ACC112 (cell line): ENCODE results near the gene PARP8.
"Not testable (repeated sequence)": the region's sequence is repeated elsewhere in the genome, so short reads cannot be mapped to it uniquely, and the experiment has no call there.

ENCODE experiments used
- H2AFZ ChIP-seq: fragments of 200-600 bp; sonication (generic); one replicate; pipeline ENCODE4 v1.6.0; 2017; ENCODE audit warnings: antibody characterized with exemption, low read length; ENCODE audit not compliant: unreplicated experiment
- H3K27ac ChIP-seq: fragments of 200-600 bp; sonication (generic); 2 replicates; pipeline ENCODE4 v1.5.1; 2014; ENCODE audit warnings: low read depth, mild to moderate bottlenecking, antibody characterized with exemption, low read length, moderate library complexity
- H3K27me3 ChIP-seq: fragments of 200-600 bp; sonication (generic); 2 replicates; pipeline ENCODE4 v1.6.1; 2014; ENCODE audit warnings: mild to moderate bottlenecking, antibody characterized with exemption, low read length, moderate library complexity, mixed read lengths; ENCODE audit not compliant: insufficient read depth
- H3K36me3 ChIP-seq: fragments of 200-600 bp; sonication (generic); 2 replicates; pipeline ENCODE4 v1.6.1; 2016; ENCODE audit warnings: mild to moderate bottlenecking, antibody characterized with exemption, low read length, moderate library complexity, mixed read lengths; ENCODE audit not compliant: insufficient read depth
- H3K4me1 ChIP-seq: fragments of 200-600 bp; sonication (generic); one replicate; pipeline ENCODE4 v1.6.1; 2016; ENCODE audit warnings: low read length, mixed read lengths; ENCODE audit not compliant: insufficient read depth, unreplicated experiment, control insufficient read depth
- H3K4me3 ChIP-seq: fragments of 200-600 bp; sonication (generic); 2 replicates; pipeline ENCODE4 v1.5.1; 2014; ENCODE audit warnings: mild to moderate bottlenecking, low read depth, low read length
- H3K79me2 ChIP-seq: fragments of 200-600 bp; sonication (generic); one replicate; pipeline ENCODE4 v1.6.0; 2016; ENCODE audit warnings: low read length; ENCODE audit not compliant: control insufficient read depth, unreplicated experiment, insufficient read depth

The PARP8 gene

GRCh38 chr5:50811746-50812145, 145.3 kb downstream of the PARP8 start:
- H3K4me3 ChIP-seq, H3K79me2 ChIP-seq, H3K27ac ChIP-seq, H2AFZ ChIP-seq, H3K27me3 ChIP-seq, H3K36me3 ChIP-seq, H3K4me1 ChIP-seq: not testable (repeated sequence)

GRCh38 chr5:50813691-50814090, 147.3 kb downstream of the PARP8 start:
- H3K27ac ChIP-seq: no peak overlapping the region
- H3K27me3 ChIP-seq: no peaks in the 10 kb centered on the region
- H3K4me1 ChIP-seq: no peaks in the 10 kb centered on the region
- no peaks in the 10 kb centered on the region for H3K36me3 ChIP-seq
- no peak overlapping the region for H2AFZ ChIP-seq
- no peak overlapping the region for H3K4me3 ChIP-seq
- no peaks in the 10 kb centered on the region for H3K79me2 ChIP-seq

GRCh38 chr5:50814556-50814955, 148.1 kb downstream of the PARP8 start:
- Histone ChIP-seq H3K27ac (no peak overlapping the region), H3K4me1 (no peaks in the 10 kb centered on the region), H3K27me3 (no peaks in the 10 kb centered on the region), H3K4me3 (no peak overlapping the region), H3K36me3 (no peaks in the 10 kb centered on the region), H3K79me2 (no peaks in the 10 kb centered on the region), H2AFZ (no peak overlapping the region)

- peaks cover 11% of the 10 kb centered on the region; the same call in 1 of the 2 replicates for H3K36me3 ChIP-seq
- H3K79me2 ChIP-seq: no peaks in the 10 kb centered on the region
- no peak overlapping the region for H3K4me3 ChIP-seq
- no peak overlapping the region for H2AFZ ChIP-seq
- H3K4me1 ChIP-seq: no peaks in the 10 kb centered on the region
- no peak overlapping the region for H3K27ac ChIP-seq
- no peaks in the 10 kb centered on the region for H3K27me3 ChIP-seq
Measured at GRCh38 chr5:50822046-50822445, 155.6 kb downstream of the PARP8 start.

GRCh38 chr5:50822761-50823160, 156.3 kb downstream of the PARP8 start:
- H3K4me3 ChIP-seq: no peak overlapping the region
- H3K79me2 ChIP-seq: no peaks in the 10 kb centered on the region
- H3K36me3 ChIP-seq: peaks cover 14% of the 10 kb centered on the region; the same call in 1 of the 2 replicates
- H3K27ac ChIP-seq: no peak overlapping the region
- H3K27me3 ChIP-seq: no peaks in the 10 kb centered on the region
- H2AFZ ChIP-seq: no peak overlapping the region
- H3K4me1 ChIP-seq: no peaks in the 10 kb centered on the region

GRCh38 chr5:50823568-50823967, 157.1 kb downstream of the PARP8 start:
- Histone ChIP-seq H3K79me2 (no peaks in the 10 kb centered on the region), H2AFZ (no peak overlapping the region), H3K4me3 (no peak overlapping the region), H3K36me3 (peaks cover 19% of the 10 kb centered on the region), H3K27ac (no peak overlapping the region), H3K27me3 (no peaks in the 10 kb centered on the region), H3K4me1 (no peaks in the 10 kb centered on the region)

- Histone ChIP-seq H3K27me3 (no peaks in the 10 kb centered on the region), H3K4me1 (no peaks in the 10 kb centered on the region), H3K27ac (no peak overlapping the region), H3K36me3 (peaks cover 19% of the 10 kb centered on the region), H3K4me3 (no peak overlapping the region), H3K79me2 (no peaks in the 10 kb centered on the region), H2AFZ (no peak overlapping the region)
Measured at GRCh38 chr5:50824109-50824508, 157.7 kb downstream of the PARP8 start.

GRCh38 chr5:50827516-50828247, 161.2 kb downstream of the PARP8 start:
- H3K4me3 ChIP-seq: no peak overlapping the region
- no peaks in the 10 kb centered on the region for H3K79me2 ChIP-seq
- no peaks in the 10 kb centered on the region for H3K27me3 ChIP-seq
- no peak overlapping the region for H3K27ac ChIP-seq
- peaks cover 8% of the 10 kb centered on the region for H3K36me3 ChIP-seq
- H3K4me1 ChIP-seq: no peaks in the 10 kb centered on the region
- no peak overlapping the region for H2AFZ ChIP-seq

- H3K27ac ChIP-seq: no peak overlapping the region
- no peak overlapping the region for H2AFZ ChIP-seq
- H3K27me3 ChIP-seq: no peaks in the 10 kb centered on the region
- H3K79me2 ChIP-seq: no peaks in the 10 kb centered on the region
- H3K4me1 ChIP-seq: no peaks in the 10 kb centered on the region
- H3K36me3 ChIP-seq: peaks cover 8% of the 10 kb centered on the region
- no peak overlapping the region for H3K4me3 ChIP-seq
Measured at GRCh38 chr5:50829023-50829422, 162.6 kb downstream of the PARP8 start.

GRCh38 chr5:50832657-50833284, 166.3 kb downstream of the PARP8 start:
- no peaks in the 10 kb centered on the region for H3K27me3 ChIP-seq
- H3K27ac ChIP-seq: no peak overlapping the region
- H3K79me2 ChIP-seq: no peaks in the 10 kb centered on the region
- no peak overlapping the region for H2AFZ ChIP-seq
- peaks cover 12% of the 10 kb centered on the region for H3K36me3 ChIP-seq
- H3K4me1 ChIP-seq: no peaks in the 10 kb centered on the region
- H3K4me3 ChIP-seq: no peak overlapping the region

GRCh38 chr5:50836356-50836755, 169.9 kb downstream of the PARP8 start:
- H3K27me3 ChIP-seq: no peaks in the 10 kb centered on the region
- H3K4me1 ChIP-seq: no peaks in the 10 kb centered on the region
- H3K4me3 ChIP-seq: no peak overlapping the region
- no peak overlapping the region for H3K27ac ChIP-seq
- no peaks in the 10 kb centered on the region for H3K79me2 ChIP-seq
- no peak overlapping the region for H2AFZ ChIP-seq
- peaks cover 7% of the 10 kb centered on the region for H3K36me3 ChIP-seq
